ENCODE results near the gene CFHR4. TPM values are rescaled to one million over a fixed set of nuclear protein-coding genes. Genes with fewer than 3 reads are reported as not detected.
"Not testable (repeated sequence)": the region's sequence is repeated elsewhere in the genome, so short reads cannot be mapped to it uniquely, and the experiment has no call there.

CFHR4 gene
- total RNA-seq, 6 experiments from 2014 or later = 41.2 to 135 (median 60.9) TPM

DNA sequence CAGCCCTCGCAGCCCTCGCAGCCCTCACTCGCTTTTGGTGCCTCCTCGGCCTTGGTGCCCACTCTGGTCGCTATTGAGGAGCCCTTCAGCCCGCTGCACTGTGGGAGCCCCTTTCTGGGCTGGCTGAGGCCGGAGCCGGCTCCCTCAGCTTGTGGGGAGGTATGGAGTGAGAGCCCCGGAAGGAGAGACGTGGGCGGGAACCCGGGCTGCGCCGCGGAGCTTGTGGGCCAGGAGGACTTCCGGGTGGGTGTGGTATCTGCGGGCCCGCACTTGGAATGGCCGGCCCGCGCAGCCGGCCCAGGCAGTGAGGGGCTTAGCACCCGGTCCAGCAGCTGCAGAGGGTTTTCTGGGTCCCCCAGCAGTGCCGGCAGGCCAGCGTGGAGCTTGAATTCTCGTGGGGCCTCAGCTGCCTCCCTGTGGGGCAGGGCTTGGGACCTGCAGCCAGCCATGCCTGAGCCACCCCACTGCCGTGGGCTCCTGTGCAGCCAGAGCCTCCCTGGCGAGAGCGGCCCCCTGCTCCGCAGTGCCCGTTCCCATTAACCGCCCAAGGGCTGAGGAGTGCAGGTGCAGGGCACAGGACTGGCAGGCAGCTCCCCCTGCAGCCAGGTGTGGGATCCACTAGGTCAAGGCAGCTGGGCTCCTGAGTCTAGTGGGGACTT is 45.8 kb downstream of the CFHR4 start:
- H3K4me3 ChIP-seq = no peak overlapping the region
- ATAC-seq = peak in 1 of 4 donors; percentile 22

DNA sequence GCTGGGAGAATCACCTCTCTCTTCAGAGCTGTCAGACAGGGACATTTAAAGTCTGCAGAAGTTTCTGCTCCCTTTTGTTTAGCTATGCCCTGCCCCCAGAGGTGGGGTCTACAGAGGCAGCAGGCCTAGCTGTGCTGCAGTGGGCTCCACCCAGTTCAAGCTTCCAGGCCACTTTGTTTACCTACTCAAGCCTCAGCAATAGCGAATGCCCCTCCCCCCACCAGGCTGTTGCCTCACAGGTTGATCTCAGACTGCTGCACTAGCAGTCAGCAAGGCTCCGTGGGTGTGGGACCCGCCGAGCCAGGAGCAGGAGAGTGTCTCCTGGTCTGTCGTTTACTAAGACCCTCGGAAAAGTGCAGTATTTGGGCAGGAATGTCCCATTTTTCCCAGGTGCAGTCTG is 53.6 kb downstream of the CFHR4 start:
- intact Hi-C loops (cut with DNase I); H3K4me3 ChIP-seq; H3K36me3 ChIP-seq; H3K27me3 ChIP-seq; H3K9me3 ChIP-seq; H3K4me1 ChIP-seq: not testable (repeated sequence)
- 26% methylated on average over 4 of the region's 6 CpGs for WGBS (ENCODE audit: insufficient coverage, low coverage, low lambda C conversion rate, missing lambda C conversion rate)
- ATAC-seq (peak in 3 of 4 donors; percentile 5 to 9 (median 7)), DNase-seq (peak; percentile 73 to 90 (median 82))
- H3K27ac ChIP-seq = peak overlapping the region in 1 of 3 donors; percentile 53

More for the DNA sequence above, 45.8 kb downstream of the CFHR4 start:
- DNase-seq = no peak
- intact Hi-C loops (cut with DNase I) = no loop called here
- no peak overlapping the region for H3K27ac ChIP-seq
- no peaks in the 10 kb centered on the region for H3K4me1 ChIP-seq
- TF ChIP-seq, protein P1, sequence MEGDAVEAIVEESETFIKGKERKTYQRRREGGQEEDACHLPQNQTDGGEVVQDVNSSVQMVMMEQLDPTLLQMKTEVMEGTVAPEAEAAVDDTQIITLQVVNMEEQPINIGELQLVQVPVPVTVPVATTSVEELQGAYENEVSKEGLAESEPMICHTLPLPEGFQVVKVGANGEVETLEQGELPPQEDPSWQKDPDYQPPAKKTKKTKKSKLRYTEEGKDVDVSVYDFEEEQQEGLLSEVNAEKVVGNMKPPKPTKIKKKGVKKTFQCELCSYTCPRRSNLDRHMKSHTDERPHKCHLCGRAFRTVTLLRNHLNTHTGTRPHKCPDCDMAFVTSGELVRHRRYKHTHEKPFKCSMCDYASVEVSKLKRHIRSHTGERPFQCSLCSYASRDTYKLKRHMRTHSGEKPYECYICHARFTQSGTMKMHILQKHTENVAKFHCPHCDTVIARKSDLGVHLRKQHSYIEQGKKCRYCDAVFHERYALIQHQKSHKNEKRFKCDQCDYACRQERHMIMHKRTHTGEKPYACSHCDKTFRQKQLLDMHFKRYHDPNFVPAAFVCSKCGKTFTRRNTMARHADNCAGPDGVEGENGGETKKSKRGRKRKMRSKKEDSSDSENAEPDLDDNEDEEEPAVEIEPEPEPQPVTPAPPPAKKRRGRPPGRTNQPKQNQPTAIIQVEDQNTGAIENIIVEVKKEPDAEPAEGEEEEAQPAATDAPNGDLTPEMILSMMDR (IDR thresholded peaks at IDR 0.05) = no peak
- TF ChIP-seq POLR2A (IDR thresholded peaks at IDR 0.05) = no peak
- H3K9me3 ChIP-seq = no peaks in the 10 kb centered on the region
- 85% methylated on average over 10 of the region's 32 CpGs for WGBS (ENCODE audit: insufficient coverage, low coverage, low lambda C conversion rate, missing lambda C conversion rate)
- no peaks in the 10 kb centered on the region for H3K36me3 ChIP-seq
- no peaks in the 10 kb centered on the region for H3K27me3 ChIP-seq

DNA sequence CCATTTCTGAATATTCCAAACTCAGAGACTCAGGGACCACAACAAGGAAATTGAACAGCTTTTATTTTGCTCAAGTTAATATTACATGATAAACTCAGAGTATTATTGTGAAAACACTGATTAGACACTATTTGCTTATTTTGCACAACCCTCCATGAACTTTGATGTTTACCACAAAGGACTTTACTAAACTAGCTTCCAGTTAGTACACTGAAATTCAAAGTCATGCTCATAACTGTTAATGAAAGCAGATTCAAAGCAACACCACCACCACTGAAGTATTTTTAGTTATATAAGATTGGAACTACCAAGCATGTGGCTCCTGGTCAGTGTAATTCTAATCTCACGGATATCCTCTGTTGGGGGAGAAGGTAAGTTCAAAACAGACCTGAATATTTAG is 55.7 kb downstream of the CFHR4 start, which contains the start of gene CFHR2:
CFHR2 (plus strand) TSS at position 171 of the 400 bp plus-strand sequence; CDS start at position 314, 143 bp downstream.
- intact Hi-C loops (cut with DNase I); H3K36me3 ChIP-seq; DNase-seq; H3K9me3 ChIP-seq; H3K27me3 ChIP-seq; H3K4me1 ChIP-seq: not testable (repeated sequence)
- ATAC-seq = peak; percentile 67 to 81 (median 74)
- WGBS (ENCODE audit: insufficient coverage, low coverage, low lambda C conversion rate, missing lambda C conversion rate) = no CpG with 5 or more reads among the region's 1 CpG
- Histone ChIP-seq H3K27ac (peak within 1 kb of the TSS; percentile 54 to 63 (median 56)), H3K4me3 (peak within 1 kb of the TSS; percentile 25 to 62 (median 57))

DNA sequence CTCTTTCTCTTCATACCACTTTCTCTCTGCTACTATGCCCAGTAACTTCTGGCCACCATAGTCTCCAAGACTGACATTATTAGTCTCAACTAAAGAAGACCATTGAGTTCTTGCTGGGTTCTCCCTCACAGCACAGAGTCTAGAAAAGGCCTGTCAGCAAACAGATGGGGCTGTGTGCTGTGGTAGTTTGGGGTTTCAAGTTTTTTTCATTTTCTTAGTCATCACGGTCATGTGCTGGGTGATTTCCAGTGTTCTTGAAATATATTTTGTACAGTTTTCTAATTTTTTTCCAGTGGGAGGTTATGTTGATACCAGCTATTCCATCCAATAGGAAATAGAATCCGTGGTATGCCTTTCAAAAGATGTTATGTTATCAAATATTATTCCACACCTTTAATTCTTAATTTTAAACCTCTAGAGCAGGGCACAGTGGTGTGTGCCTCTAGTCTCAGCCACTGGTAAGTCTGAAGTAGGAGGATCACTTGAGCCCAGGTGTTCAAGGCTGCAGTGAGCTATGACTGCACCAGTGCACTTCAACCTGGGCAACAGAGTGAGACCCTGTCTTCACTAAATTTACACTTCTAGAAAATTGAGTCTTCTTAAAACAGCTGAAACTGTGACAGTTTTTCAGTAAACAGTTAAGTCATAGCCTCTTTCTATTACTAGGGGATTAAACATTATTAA is 64.0 kb downstream of the CFHR4 start:
- WGBS (ENCODE audit: insufficient coverage, low coverage, low lambda C conversion rate, missing lambda C conversion rate) = 84% methylated on average over 2 of the region's 2 CpGs
- no peak for ATAC-seq

DNA sequence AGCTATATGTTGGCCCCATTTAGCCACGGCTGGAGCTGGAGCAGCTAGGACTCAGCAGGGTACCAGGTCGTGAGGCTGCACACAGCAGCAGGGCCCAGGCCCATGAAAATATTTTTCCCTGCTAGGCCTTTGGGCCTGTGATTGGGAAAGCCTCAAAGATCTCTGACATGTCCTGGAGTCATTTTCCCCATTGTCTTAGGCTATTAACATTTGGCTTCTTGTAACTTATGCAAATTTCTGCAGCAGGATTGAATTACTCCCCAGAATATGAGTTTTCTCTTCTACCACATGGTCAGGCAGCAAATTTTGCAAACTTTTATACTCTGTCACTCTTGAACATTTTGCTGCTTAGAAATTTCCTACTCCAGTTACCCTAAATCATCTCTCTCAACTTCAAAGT is 66.9 kb downstream of the CFHR4 start:
- peak in 1 of 4 donors; percentile 18 for ATAC-seq
- Histone ChIP-seq H3K36me3 (peaks cover 0 to 55% (median 22%) of the 10 kb centered on the region in 4 donors), H3K27ac (no peak overlapping the region), H3K4me1 (peaks cover 0 to 10% (median under 1%) of the 10 kb centered on the region in 4 donors), H3K27me3 (no peaks in the 10 kb centered on the region), H3K4me3 (no peak overlapping the region), H3K9me3 (no peaks in the 10 kb centered on the region)
- TF ChIP-seq, protein P1 (IDR thresholded peaks at IDR 0.05) = no peak
- no peak for TF ChIP-seq POLR2A (IDR thresholded peaks at IDR 0.05)
- 80% methylated on average over 1 of the region's 2 CpGs for WGBS (ENCODE audit: insufficient coverage, low coverage, low lambda C conversion rate, missing lambda C conversion rate)
- no peak for DNase-seq
- intact Hi-C loops (cut with DNase I) = no loop called here

More for the DNA sequence above, 64.0 kb downstream of the CFHR4 start:
- no peak for TF ChIP-seq POLR2A (IDR thresholded peaks at IDR 0.05)
- TF ChIP-seq, protein P1 (IDR thresholded peaks at IDR 0.05) = no peak
- Histone ChIP-seq H3K4me1 (peaks cover 0 to 10% (median 2%) of the 10 kb centered on the region in 4 donors), H3K27me3 (no peaks in the 10 kb centered on the region), H3K4me3 (no peak overlapping the region), H3K27ac (no peak overlapping the region), H3K9me3 (no peaks in the 10 kb centered on the region), H3K36me3 (peaks cover 0 to 44% (median 17%) of the 10 kb centered on the region in 4 donors)
- no peak for DNase-seq
- intact Hi-C loops (cut with DNase I) = no loop called here
